ENCODE data around the gene LY6G6C.

- TF ChIP-seq CTCF (IDR thresholded peaks at IDR 0.05) (no peak), POLR2A (IDR thresholded peaks at IDR 0.05) (peak; percentile 45)
Measured at GRCh38 chr6:31739639-31740396, 18.3 kb upstream of the LY6G6C start, which contains the start of gene MSH5.
